A549 treated with DMSO at 1 μM for 4 hours (cell line): ENCODE data around the gene FABP1. TPM values are rescaled to one million over a fixed set of nuclear protein-coding genes. Genes with fewer than 3 reads are reported as not detected.

Source experiments
- total RNA-seq: library from RNA; stranded (reverse); fragments of 200-300 nt; extraction: Qiagen RNA extraction; gene quantifications from 5 replicates; pipeline ENCODE4 v1.2.3, GENCODE V29; 2022; ENCODE audit warnings: low read depth

The FABP1 gene
- total RNA-seq = not detected in 5 replicates

DNA sequence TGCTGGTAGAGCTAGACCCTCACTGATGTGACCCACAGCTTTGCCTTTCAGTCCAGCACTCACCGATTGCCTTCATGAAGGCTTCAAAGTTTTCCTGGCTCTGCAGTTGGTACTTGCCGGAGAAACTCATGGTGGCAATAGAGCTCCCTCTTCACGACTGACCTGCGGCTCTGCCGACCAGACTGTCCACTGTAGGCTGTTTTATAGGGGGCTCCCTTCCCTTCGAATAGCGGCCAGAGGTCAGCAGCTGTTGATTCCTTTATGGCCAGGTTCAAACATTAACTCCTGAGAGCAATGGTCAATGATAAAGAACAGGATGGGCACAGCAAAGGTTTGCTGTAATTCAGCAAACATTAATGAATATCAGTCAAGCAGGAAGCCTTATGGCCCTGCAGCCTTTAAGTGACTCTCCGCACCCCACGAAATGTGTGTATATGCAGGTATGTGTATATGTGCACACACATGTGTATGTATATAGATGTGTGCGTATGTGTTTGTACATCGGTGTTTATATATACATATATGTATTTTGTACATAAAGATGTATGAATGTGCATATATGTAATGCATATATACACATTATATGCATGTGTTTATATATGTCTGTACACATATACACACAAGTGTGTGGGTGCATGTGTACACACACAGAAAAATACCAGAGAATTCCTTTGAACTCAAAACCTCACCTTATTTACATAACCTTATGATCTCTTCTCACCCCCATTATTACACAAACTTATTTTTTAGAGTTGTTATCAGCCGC lies at the start of gene FABP1:
Gene FABP1 (minus strand): TSS at position 175 of the 766 bp plus-strand sequence. CDS start 45 bp downstream, at position 130.

Other genes with a start within 250 kb of the FABP1 start
- not detected in 5 replicates for gene RNU2-63P, start 111.5 kb downstream of the FABP1 start, total RNA-seq
- 10.2 to 15.5 TPM (median 12.6 TPM) in 5 replicates for gene KRCC1, start 72.3 kb downstream of the FABP1 start, total RNA-seq
- gene SMYD1, start 60.2 kb downstream of the FABP1 start, total RNA-seq = not detected in 5 replicates
- not detected in 5 replicates for gene THNSL2, start 42.3 kb upstream of the FABP1 start, total RNA-seq